T-helper 1 cell treated with Interleukin-12 subunit alpha and Interleukin-12 subunit beta and Interleukin-4 antibody, amounts not matched to agents 30 ng/mL and 1 ng/mL, for 36 hours (primary cell): ENCODE measurements around the gene RGS19. TPM values are rescaled to one million over a fixed set of nuclear protein-coding genes. Genes with fewer than 3 reads are reported as not detected.

ENCODE experiments used
- intact Hi-C: fragments of 100-400 bp; cut with micrococcal nuclease; formaldehyde crosslinking; loops from one replicate; pipeline ENCODE4 v1.15.1; 2024
- total RNA-seq: library from RNA; stranded (reverse); gene quantifications from 2 replicates; pipeline ENCODE4 v1.2.3, GENCODE V29; 2022

RGS19 gene
- total RNA-seq, 1 donor from 2014 or later = 99.2 TPM

- intact Hi-C loops = loop anchor here (1.0 kb wide), 2 partner anchors 11 to 546 kb away; partner anchors contain the start of gene PPDPF
Measured at GRCh38 chr20:64065974-64066343, 13.4 kb downstream of the RGS19 start.

- intact Hi-C loops = no loop called here
Measured at GRCh38 chr20:64065062-64065973, 14.0 kb downstream of the RGS19 start.

- intact Hi-C loops = loop anchor here (5.0 kb wide), 2 partner anchors 357 to 847 kb away; partner anchors contain the start of genes ARFRP1, YTHDF1 and ZGPAT
Measured at GRCh38 chr20:64064145-64064698, 15.1 kb downstream of the RGS19 start.

GRCh38 chr20:64063389-64064144, 15.8 kb downstream of the RGS19 start:
- intact Hi-C loops = loop anchor here (1.0 to 5.0 kb wide), 11 partner anchors 16 to 846 kb away; partner anchors contain the start of genes ARFRP1, DNAJC5, GMEB2 and PTK6

GRCh38 chr20:64062596-64063388, 16.5 kb downstream of the RGS19 start, which contains the start of gene TCEA2:
Gene TCEA2, plus strand, starts transcription at chr20:64063198. Its CDS starts 115 bp downstream, at chr20:64063313.
- intact Hi-C loops = loop anchor here (1.0 to 5.0 kb wide), 11 partner anchors 17 to 845 kb away; partner anchors contain the start of genes ARFRP1, DNAJC5, GMEB2 and PTK6

- intact Hi-C loops = loop anchor here (2.0 to 5.0 kb wide), 4 partner anchors 167 to 845 kb away; partner anchors contain the start of genes ARFRP1, DNAJC5, GMEB2 and YTHDF1
Measured at GRCh38 chr20:64062276-64062595, 17.1 kb downstream of the RGS19 start.

- intact Hi-C loops = loop anchor here (5.0 kb wide), 2 partner anchors 271 to 421 kb away; no protein-coding TSS in a partner anchor
Measured at GRCh38 chr20:64058536-64058935, 20.8 kb downstream of the RGS19 start.

GRCh38 chr20:64057628-64058498, 21.5 kb downstream of the RGS19 start:
- intact Hi-C loops = loop anchor here (1.0 to 5.0 kb wide), 3 partner anchors 19 to 421 kb away; no protein-coding TSS in a partner anchor

GRCh38 chr20:64056889-64057627, 22.3 kb downstream of the RGS19 start:
- intact Hi-C loops = loop anchor here (1.0 to 5.0 kb wide), 3 partner anchors 18 to 420 kb away; no protein-coding TSS in a partner anchor

GRCh38 chr20:64056639-64056888, 22.8 kb downstream of the RGS19 start:
- intact Hi-C loops = loop anchor here (5.0 kb wide), 2 partner anchors 269 to 419 kb away; no protein-coding TSS in a partner anchor

GRCh38 chr20:64055893-64056638, 23.3 kb downstream of the RGS19 start:
- intact Hi-C loops = loop anchor here (5.0 kb wide), 2 partner anchors 269 to 419 kb away; no protein-coding TSS in a partner anchor

GRCh38 chr20:64055396-64055892, 23.9 kb downstream of the RGS19 start:
- intact Hi-C loops = loop anchor here (5.0 kb wide), 2 partner anchors 268 to 418 kb away; no protein-coding TSS in a partner anchor

GRCh38 chr20:64053841-64054661, 25.3 kb downstream of the RGS19 start:
- intact Hi-C loops = no loop called here

- intact Hi-C loops = no loop called here
Measured at GRCh38 chr20:64052987-64053840, 26.1 kb downstream of the RGS19 start.

- intact Hi-C loops = no loop called here
Measured at GRCh38 chr20:64052326-64052722, 27.0 kb downstream of the RGS19 start.
